Measurements from ENCODE around the gene APOF.
"Not testable (repeated sequence)": the region's sequence is repeated elsewhere in the genome, so short reads cannot be mapped to it uniquely, and the experiment has no call there.

The APOF gene

DNA sequence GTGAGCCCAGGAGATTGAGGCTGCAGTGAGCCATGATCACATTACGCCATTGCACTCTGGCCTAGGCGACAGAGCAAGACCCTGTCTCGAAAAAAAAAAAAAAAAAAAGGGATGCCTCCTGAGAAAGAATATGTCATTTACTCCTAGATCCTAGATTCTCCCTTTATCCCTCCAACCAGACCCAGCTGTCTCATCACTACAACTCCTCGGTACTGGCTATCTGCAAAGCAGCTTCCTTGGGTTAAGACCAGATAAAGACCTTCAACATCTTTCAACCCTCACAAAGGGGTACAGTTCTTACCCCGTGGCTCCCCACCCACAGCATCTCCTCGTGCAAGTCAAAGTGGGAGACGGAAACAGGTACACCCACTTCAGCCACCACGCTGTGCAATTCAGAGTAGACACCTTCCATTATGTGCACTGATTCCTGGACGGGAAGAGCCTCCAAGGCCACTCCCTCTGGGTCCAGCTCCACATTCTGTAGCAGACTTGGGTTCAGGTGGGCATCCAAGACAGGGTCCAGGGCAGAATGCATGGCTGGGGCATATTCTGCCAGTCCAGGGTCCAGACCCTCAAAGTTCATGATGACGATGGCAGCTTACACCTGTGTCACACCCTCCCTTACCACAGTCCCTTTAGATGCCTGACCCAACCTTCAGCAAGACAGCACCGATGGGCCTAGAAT lies 30.0 kb downstream of the APOF start:
- no peak for DNase-seq (ENCODE audit: low read depth, low spot score)

GRCh38 chr12:56330936-56331490 lies 31.6 kb downstream of the APOF start:
- DNase-seq (ENCODE audit: low read depth, low spot score) = no peak

DNA sequence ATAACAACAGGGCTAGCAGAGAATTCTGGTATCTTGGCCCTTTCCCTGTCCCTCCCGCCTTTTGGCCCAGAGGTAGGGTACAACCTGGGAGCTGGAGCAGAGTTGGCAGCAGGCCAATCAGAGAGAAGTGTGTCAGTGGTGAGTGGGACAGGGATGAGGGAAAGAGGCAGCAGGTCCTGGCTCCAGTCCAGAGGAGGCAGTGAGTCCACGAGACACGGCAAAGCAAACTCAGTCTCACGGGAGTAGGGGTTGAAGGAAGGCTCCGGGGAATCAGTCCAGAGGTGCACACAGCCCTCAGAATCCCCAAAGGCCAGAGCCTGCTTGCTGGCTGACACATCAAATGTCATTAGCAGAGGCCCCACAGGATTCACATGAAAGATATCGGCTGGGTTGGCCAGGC lies 36.1 kb downstream of the APOF start:
- no peak for DNase-seq (ENCODE audit: low read depth, low spot score)

- DNase-seq (ENCODE audit: low read depth, low spot score) = no peak
Measured at GRCh38 chr12:56326126-56326525, 36.5 kb downstream of the APOF start.

DNA sequence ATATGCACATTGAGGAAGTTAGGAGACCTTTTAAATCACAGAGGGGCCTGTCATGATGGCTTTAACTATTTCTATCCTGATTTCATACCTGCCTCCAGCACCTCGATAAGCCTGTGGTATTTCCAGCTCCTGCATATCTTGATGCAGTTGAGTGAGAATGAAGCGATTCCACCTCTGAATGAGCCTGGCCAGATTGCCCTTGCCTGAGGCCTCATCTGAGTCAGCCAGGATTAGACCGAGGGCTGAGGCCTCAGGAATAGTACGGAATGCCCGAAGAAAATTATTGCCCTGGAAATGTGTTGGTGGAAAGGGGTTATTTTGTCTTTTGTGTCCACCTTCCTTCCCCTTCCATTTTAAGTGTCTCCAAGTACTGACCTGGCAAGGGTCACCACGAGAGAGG lies 38.5 kb downstream of the APOF start:
- no peak for DNase-seq (ENCODE audit: low read depth, low spot score)

DNA sequence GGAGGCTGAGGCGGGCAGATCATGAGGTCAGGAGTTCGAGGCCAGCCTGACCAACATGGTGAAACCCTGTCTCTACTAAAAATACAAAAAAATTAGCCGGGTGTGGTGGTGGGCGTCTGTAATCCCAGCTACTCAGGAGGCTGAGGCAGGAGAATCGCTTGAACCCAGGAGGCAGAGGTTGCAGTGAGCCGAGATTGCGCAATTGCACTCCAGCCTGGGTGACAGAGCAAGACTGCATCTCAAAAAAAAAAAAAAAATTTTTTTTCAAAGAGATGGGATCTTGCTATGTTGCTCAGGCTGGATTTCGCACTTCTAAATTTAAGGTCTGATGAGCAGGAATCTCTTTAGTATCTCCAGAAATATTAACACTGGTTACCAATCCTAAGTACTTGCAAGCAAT lies 41.0 kb downstream of the APOF start:
- DNase-seq (ENCODE audit: low read depth, low spot score) = not testable (repeated sequence)

GRCh38 chr12:56321027-56321426 lies 41.6 kb downstream of the APOF start:
- DNase-seq (ENCODE audit: low read depth, low spot score) = no peak

DNA sequence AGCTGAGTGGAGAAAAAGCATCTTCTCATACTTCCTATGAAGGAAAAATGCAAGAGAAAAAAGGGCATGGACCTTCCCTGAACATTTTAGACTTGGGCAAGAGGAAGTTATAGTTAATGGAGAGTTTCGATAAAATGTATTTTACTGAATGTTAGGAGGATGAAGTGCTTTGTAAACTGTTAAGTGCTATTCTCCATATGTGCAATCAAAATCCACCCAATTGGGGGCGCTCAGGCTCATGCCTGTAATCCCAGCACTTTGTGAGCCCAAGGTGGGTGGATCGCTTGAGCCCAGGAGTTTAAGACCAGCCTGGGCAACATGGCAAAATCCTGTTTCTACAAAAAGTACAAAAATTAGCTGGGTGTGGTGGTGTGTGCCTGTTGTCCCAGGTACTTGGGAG lies 45.0 kb downstream of the APOF start:
- DNase-seq (ENCODE audit: low read depth, low spot score) = no peak

GRCh38 chr12:56315622-56316473 lies 46.8 kb downstream of the APOF start, which contains the start of gene CNPY2:
Gene CNPY2 (minus strand): TSS chr12:56315988. CDS start chr12:56315217, 771 bp downstream.
- peak; percentile 92 for DNase-seq (ENCODE audit: low read depth, low spot score)

- DNase-seq (ENCODE audit: low read depth, low spot score) = no peak
Measured at GRCh38 chr12:56315249-56315621, 47.4 kb downstream of the APOF start.

DNA sequence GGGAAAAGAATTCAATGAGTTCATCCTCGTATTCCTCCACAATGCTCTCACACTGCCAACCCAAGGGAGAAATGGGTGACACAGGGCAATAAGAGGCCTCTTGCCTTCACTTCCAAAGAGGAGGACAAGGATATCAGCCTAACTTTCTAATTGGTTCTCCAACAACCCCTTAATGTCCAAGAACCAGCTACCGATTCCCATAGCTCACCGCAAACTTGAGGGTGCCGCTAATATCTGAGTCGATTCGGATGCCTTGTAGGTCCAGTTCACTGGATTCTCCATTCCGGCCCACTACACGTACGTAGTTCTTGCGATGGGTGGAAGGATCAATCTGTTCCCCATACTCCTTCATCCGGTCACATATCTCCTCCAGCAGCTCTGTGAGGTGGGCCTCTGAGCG lies 51.7 kb downstream of the APOF start:
- DNase-seq (ENCODE audit: low read depth, low spot score) = no peak
